K562 treated with DMSO at 1 percent for 24 hours (cell line): Measurements from ENCODE around the gene VCX2. TPM values are rescaled to one million over a fixed set of nuclear protein-coding genes. Genes with fewer than 3 reads are reported as not detected.

ENCODE experiments used
- total RNA-seq: library from RNA; unstranded; fragments of 300-600 nt; gene quantifications from 2 replicates; pipeline ENCODE4 v1.2.3, GENCODE V29; 2022; ENCODE audit warnings: low read depth; ENCODE audit not compliant: insufficient read depth

Gene VCX2
- total RNA-seq, result 0.51 TPM in 1 of 2 replicates, not detected in the other

DNA sequence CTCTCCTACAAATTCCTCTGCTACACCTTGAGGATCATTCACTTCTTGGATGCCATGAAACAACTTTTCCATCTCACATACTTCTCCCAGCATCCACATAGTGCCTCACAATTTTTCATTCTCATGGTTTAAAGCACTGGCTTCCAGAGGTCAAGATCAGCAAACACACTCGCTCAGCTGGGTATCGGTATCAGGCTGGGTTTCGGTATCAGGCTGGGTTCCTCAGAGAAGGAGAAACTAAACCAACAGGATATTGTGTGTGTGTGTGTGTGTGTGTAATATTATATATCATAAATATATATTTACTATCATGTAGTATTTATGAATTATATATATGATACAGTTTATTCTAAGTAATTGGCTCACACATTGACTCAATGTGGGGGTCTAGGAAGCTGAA lies at the start of gene VCX2:
Gene VCX2, minus strand, starts transcription at position 99 of the 400 bp plus-strand sequence. CDS start 624 bp downstream, outside the sequence.

Other genes starting within 250 kb of the VCX2 start
- 17.8 and 19.9 TPM in 2 replicates for gene PNPLA4, start 243.9 kb downstream of the VCX2 start, total RNA-seq